Keratinocyte (primary cell): ENCODE results near the gene AQP9.

Experiments
- EZH2 ChIP-seq: IDR thresholded peaks from one replicate; pipeline ENCODE4 v1.6.1; 2012; ENCODE audit warnings: inconsistent platforms, mild to moderate bottlenecking, low read length, moderate library complexity
- TF ChIP-seq, protein P1 (sequence below), 3 experiments: IDR thresholded peaks in 1 of 3; conservative IDR thresholded peaks in 1 of 3; optimal IDR thresholded peaks in 1 of 3; 2 replicates in 2 of 3; 3 replicates in 1 of 3; pipeline versions ENCODE3 to v1.5.1; 2011; ENCODE audit warnings: low read length in 3 of 3, mild to moderate bottlenecking in 3 of 3, moderate library complexity in 2 of 3, control low read depth in 1 of 3, inconsistent platforms in 1 of 3; ENCODE audit not compliant: insufficient read depth in 2 of 3; ENCODE audit errors: extremely low read depth in 1 of 3

- TF ChIP-seq EZH2, result no peak
- TF ChIP-seq, protein P1, sequence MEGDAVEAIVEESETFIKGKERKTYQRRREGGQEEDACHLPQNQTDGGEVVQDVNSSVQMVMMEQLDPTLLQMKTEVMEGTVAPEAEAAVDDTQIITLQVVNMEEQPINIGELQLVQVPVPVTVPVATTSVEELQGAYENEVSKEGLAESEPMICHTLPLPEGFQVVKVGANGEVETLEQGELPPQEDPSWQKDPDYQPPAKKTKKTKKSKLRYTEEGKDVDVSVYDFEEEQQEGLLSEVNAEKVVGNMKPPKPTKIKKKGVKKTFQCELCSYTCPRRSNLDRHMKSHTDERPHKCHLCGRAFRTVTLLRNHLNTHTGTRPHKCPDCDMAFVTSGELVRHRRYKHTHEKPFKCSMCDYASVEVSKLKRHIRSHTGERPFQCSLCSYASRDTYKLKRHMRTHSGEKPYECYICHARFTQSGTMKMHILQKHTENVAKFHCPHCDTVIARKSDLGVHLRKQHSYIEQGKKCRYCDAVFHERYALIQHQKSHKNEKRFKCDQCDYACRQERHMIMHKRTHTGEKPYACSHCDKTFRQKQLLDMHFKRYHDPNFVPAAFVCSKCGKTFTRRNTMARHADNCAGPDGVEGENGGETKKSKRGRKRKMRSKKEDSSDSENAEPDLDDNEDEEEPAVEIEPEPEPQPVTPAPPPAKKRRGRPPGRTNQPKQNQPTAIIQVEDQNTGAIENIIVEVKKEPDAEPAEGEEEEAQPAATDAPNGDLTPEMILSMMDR (optimal IDR thresholded peaks at IDR 0.05 in 1 of 3, IDR thresholded peaks at IDR 0.05 in 1 of 3, conservative IDR thresholded peaks at IDR 0.05 in 1 of 3; ENCODE audit: extremely low read depth in 1 of 3, insufficient read depth in 2 of 3, low read length in 3 of 3), result no peak
Measured at GRCh38 chr15:58214591-58215340, 76.6 kb downstream of the AQP9 start.
